Skeletal muscle satellite cell (primary cell): Measurements from ENCODE around the gene GAB4.

Source experiments
- H3K27me3 ChIP-seq: 2 replicates; pipeline ENCODE4 v1.7.0; 2013; ENCODE audit warnings: low read length; ENCODE audit not compliant: control insufficient read depth, insufficient read depth
- H3K36me3 ChIP-seq: 2 replicates; pipeline ENCODE4 v1.7.0; 2013; ENCODE audit warnings: mild to moderate bottlenecking, control low read depth, low read length; ENCODE audit not compliant: insufficient read depth
- H3K4me1 ChIP-seq: 2 replicates; pipeline ENCODE4 v1.7.0; 2013; ENCODE audit warnings: low read length; ENCODE audit not compliant: control insufficient read depth, insufficient read depth
- H3K4me2 ChIP-seq: 2 replicates; pipeline ENCODE4 v1.7.0; 2013; ENCODE audit warnings: mild to moderate bottlenecking, low read length
- H3K4me3 ChIP-seq: 2 replicates; pipeline ENCODE4 v1.7.0; 2013; ENCODE audit warnings: low read length
- H3K9ac ChIP-seq: 2 replicates; pipeline ENCODE4 v1.7.0; 2013; ENCODE audit warnings: mild to moderate bottlenecking, low read depth, low read length, moderate library complexity
- H3K9me3 ChIP-seq: replicated peaks from 2 replicates; pipeline ENCODE4 v1.7.0; 2013; ENCODE audit warnings: mild to moderate bottlenecking, control low read depth, low read length

GAB4 gene

DNA sequence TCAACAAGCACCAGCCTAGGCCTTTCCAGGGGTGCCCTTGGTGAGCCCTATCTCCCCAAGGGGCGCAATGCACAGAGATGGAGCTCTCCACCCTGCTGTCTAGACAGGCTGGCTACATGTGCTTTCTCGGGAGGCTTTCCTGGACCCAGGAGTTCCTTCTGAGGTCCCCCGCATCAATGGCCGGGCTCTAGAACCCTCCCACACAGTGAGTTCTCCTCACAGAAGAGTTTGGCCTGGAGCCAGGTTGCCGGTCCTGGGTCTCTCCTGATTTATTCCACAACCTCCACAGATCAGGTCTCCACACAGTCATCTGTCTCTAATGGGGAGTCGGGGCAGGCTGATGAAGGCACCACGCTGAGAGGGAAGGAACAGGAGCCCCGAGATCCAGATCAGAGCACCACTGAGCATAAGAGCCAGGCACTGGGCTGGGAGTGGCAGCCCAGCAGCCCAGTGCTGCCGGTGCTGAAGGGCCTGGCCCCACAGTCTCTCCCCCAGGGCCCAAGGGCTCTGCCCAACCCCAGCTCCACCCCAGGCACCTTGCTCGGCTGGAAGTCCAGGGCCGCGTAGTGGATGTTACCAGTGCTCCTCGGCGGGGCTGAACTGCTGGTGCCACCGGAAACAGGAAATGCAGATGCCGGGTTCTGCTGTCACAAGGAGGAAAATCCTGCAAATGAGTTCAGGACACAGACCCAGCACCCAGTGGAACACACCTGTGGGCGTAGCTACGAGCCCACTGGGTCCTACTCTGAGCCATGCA, 44.7 kb downstream of the GAB4 start:
- Histone ChIP-seq H3K9me3 (peaks cover 9% of the 10 kb centered on the region), H3K9ac (no peak overlapping the region), H3K27me3 (no peaks in the 10 kb centered on the region), H3K4me3 (no peak overlapping the region), H3K36me3 (no peaks in the 10 kb centered on the region), H3K4me2 (no peak overlapping the region), H3K4me1 (no peaks in the 10 kb centered on the region)

DNA sequence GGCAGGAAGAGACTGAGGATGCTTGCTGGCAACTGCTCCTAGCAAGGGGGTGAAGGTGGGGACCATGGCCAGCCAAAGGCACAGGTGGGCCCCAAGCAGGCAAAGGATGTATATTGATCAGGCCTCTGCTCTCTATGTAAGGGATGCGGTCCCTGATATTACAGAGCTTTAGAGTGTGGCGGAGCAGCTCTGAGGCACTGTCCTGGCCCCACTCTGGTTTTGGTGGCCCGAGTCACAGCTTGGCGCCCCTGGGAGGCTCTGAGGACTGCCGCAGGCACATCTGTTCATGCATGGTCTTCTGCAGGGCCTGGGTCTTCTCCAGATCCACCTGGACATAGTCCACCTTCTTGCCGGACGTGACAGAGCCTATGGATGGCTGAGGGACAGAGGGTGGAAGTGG, 45.5 kb downstream of the GAB4 start:
- Histone ChIP-seq H3K4me1 (no peaks in the 10 kb centered on the region), H3K4me2 (no peak overlapping the region), H3K27me3 (no peaks in the 10 kb centered on the region), H3K36me3 (no peaks in the 10 kb centered on the region), H3K9ac (no peak overlapping the region), H3K9me3 (peaks cover 9% of the 10 kb centered on the region), H3K4me3 (no peak overlapping the region)

DNA sequence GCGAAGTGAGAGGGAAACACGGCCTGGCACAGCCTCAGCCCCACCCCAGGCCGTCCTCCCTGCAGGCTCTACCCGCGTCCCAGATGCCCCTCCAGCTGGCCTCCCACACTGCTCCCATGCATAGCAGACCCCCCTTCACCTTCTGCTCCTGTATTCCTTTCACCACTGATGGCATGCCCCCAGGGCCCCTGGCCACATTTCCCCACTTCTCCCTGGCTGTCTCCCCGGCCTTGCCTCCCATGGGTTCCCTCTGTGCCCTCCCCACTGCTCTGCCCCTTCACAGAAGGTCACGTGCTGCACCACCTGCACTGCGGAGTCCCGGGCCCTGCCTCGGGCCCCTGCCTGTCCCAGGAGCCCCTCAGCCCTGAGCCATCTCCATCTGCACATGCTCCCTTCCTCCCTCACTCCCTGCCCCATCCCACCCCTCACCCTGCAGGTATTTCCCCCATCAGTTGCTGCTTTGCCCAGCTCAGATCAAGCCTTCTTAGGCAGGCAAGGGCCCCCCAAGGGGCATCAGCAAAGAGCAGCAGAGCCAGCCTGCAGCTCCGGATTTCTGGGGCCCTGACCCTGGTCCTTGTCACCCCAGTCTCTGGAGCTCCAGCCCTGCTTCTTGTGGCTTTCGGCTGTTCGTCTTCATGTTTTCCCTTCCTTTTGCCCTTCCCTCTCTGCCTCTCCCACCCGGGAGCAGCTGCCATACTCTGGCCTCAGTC, 46.4 kb downstream of the GAB4 start:
- H3K9ac ChIP-seq: no peak overlapping the region
- no peaks in the 10 kb centered on the region for H3K4me1 ChIP-seq
- H3K9me3 ChIP-seq: peaks cover 9% of the 10 kb centered on the region
- no peaks in the 10 kb centered on the region for H3K27me3 ChIP-seq
- H3K4me3 ChIP-seq: no peak overlapping the region
- H3K36me3 ChIP-seq: no peaks in the 10 kb centered on the region
- H3K4me2 ChIP-seq: no peak overlapping the region

DNA sequence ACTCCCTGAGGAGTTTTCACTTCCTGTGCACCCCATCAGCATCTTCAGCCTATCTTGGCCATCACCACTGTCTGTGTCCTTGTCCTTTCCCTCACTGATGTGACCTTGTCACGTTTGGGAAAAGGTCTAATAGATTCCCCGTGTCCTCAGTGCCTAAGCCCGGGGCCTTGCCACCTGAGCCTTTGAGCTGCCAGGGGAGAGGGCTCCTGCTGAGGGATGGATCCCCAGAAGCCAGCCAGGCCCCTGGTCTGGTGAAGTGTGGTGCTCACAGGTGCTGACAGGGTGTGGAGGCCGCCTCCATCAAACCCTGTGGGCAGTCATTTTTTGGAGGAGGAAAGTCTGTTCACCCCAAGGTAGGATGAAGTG, 47.2 kb downstream of the GAB4 start:
- Histone ChIP-seq H3K27me3 (no peaks in the 10 kb centered on the region), H3K4me3 (no peak overlapping the region), H3K4me2 (no peak overlapping the region), H3K9ac (no peak overlapping the region), H3K4me1 (no peaks in the 10 kb centered on the region), H3K9me3 (peaks cover 9% of the 10 kb centered on the region), H3K36me3 (no peaks in the 10 kb centered on the region)

DNA sequence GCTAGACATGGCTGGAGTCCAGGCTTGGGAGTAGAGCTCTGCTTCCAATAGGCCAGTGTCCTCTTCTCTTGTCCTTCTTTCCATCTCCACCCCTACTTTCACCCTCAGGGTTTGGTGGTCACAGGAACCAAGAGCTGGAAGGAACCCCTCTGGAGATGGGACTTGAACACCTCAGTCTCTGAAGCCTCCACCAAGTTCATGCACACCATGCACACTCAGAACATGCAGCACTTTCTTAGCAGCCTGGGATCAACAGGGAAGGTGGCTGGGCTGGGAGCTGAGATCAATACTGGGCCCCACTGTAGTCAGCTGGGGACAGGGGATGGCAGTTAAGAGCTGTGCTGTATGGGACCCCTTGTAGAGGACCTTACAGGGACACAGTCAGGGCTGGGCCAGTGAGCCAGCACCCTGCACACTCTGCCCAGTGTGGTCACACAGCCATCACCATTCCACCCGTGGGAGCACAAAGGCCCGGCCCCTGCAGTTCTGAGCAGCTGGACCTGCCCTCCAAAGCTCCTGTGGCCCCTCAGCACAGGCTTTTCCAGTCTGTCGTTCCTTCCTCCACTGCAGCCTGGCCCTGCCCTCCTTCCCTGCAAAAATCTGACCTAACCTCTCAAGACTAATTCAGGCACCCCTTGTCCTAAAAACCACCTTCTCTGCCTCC, 47.7 kb downstream of the GAB4 start:
- no peak overlapping the region for H3K4me2 ChIP-seq
- no peaks in the 10 kb centered on the region for H3K36me3 ChIP-seq
- no peaks in the 10 kb centered on the region for H3K4me1 ChIP-seq
- no peaks in the 10 kb centered on the region for H3K27me3 ChIP-seq
- H3K4me3 ChIP-seq: no peak overlapping the region
- H3K9ac ChIP-seq: no peak overlapping the region
- H3K9me3 ChIP-seq: peaks cover 9% of the 10 kb centered on the region

DNA sequence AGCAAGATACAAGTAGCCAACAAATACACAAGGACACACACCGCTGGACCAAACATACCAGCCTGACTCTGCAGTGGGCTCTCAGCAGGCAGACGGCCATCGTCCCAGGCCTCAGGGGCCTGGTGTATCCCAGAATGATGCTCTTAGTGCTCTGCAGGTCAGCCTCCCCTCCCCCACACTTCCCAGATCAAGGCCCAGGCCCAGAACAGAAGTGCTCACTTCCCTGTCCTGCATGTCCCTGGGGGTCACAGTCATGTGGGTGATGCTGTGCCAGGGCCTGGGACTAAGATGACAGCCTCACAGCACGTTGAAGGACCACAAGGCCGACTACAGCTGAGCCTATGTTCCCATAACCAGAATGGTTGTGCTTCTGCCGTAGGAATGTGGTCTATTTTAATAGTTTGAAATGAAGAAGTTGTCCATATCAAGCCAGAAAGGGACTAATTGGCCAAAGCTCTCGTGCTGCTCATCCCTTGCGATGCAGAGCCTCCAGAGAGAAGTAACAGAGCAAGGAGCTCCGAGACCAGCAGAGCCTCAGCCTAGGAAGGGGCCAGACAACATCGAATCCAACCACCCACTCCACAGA, 48.6 kb downstream of the GAB4 start:
- H3K4me2 ChIP-seq: no peak overlapping the region
- no peaks in the 10 kb centered on the region for H3K36me3 ChIP-seq
- H3K4me1 ChIP-seq: no peaks in the 10 kb centered on the region
- H3K9ac ChIP-seq: no peak overlapping the region
- no peak overlapping the region for H3K4me3 ChIP-seq
- H3K27me3 ChIP-seq: no peaks in the 10 kb centered on the region
- H3K9me3 ChIP-seq: peaks cover 5% of the 10 kb centered on the region

DNA sequence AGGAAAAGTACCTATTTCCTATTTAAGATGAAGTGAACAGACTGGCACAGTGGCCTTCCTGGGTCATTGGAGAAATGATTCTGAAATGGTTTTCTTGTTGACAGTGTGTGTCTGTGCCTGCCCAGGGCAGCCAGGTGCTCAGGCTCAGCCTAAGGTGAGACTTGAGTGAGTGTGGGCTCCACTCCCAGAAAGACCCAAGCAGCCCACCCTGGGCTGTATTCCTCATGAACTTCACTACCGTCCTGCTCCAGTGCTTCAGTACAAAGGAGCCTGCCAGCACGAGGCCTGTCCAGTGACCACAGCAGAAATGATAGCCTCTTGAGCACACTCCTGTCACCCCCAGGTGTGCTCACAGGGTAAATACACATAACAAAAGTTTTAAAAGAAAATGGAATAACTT, 49.5 kb downstream of the GAB4 start:
- H3K9ac ChIP-seq: no peak overlapping the region
- peaks cover 4% of the 10 kb centered on the region for H3K9me3 ChIP-seq
- H3K4me3 ChIP-seq: no peak overlapping the region
- no peaks in the 10 kb centered on the region for H3K4me1 ChIP-seq
- no peaks in the 10 kb centered on the region for H3K36me3 ChIP-seq
- no peak overlapping the region for H3K4me2 ChIP-seq
- no peaks in the 10 kb centered on the region for H3K27me3 ChIP-seq

DNA sequence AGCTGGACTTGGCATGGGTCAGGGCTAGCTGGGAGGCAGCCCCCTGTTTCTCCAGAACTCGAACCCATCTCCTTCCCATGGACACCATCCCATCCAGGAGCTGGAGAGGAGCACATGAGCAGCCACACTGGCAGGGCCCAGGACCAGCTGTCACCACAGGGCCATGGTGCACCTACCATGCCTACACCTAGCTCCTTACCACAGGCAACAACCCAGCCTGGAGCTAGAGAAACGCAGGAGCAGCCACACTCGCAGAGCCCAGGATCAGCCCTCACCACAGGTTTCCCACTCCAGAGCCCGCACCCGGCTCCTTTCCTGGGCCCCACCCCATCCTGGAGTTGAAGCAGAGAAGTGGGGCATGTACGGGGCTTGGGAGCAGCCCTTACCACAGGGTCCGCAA, 50.2 kb downstream of the GAB4 start:
- Histone ChIP-seq H3K4me2 (no peak overlapping the region), H3K4me3 (no peak overlapping the region), H3K4me1 (no peaks in the 10 kb centered on the region), H3K9me3 (peaks cover 4% of the 10 kb centered on the region), H3K27me3 (no peaks in the 10 kb centered on the region), H3K9ac (no peak overlapping the region), H3K36me3 (no peaks in the 10 kb centered on the region)

DNA sequence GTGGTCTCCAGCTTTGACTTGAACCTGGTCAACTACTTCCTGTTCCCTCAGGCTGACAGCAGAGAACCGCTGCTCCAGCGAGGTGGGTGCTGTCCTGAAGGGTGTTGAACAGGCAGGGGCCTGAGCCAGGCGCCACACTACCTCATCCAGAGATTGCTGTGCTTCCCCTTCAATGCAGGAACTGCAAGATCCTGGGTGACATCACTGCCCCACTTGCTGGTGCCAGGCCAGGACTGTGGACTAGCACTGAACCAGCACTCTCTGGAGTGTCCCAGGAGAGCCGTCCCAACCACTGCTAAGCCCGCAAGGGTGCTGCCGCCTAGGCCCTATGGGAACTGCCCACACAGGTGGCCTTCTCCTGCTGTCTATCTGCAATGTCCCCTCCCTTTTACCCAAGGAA, 51.7 kb downstream of the GAB4 start:
- Histone ChIP-seq H3K9ac (no peak overlapping the region), H3K27me3 (no peaks in the 10 kb centered on the region), H3K9me3 (no peaks in the 10 kb centered on the region), H3K4me1 (no peaks in the 10 kb centered on the region), H3K4me3 (no peak overlapping the region), H3K4me2 (no peak overlapping the region), H3K36me3 (no peaks in the 10 kb centered on the region)

DNA sequence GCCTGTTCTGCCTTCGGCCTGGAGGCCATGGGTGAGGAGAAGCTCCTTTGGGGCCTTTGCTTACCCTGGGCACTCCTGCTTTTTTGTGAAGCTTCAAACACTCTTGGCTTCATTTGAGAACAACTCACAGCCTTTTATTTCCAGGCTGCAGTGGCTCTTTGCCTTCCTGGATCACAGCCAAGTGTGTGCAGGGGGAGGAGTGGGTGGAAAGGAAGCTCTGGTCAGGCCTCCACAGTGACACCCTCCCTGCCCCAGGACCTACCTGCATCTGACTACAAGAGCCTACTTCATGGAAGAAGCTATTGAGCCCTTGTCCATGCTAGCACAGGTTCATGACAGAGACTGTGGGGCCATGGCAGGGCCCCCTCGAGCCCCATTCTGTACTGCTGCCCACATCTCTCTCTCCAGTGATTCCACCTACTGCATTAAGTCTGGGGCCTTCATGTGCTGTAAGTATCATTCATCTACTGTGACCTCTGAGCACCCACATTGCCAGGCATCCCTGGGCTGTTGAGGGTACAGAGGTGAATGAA, 52.3 kb downstream of the GAB4 start:
- H3K4me1 ChIP-seq: no peaks in the 10 kb centered on the region
- H3K9me3 ChIP-seq: no peaks in the 10 kb centered on the region
- no peak overlapping the region for H3K4me2 ChIP-seq
- H3K4me3 ChIP-seq: no peak overlapping the region
- H3K9ac ChIP-seq: no peak overlapping the region
- no peaks in the 10 kb centered on the region for H3K36me3 ChIP-seq
- no peaks in the 10 kb centered on the region for H3K27me3 ChIP-seq

DNA sequence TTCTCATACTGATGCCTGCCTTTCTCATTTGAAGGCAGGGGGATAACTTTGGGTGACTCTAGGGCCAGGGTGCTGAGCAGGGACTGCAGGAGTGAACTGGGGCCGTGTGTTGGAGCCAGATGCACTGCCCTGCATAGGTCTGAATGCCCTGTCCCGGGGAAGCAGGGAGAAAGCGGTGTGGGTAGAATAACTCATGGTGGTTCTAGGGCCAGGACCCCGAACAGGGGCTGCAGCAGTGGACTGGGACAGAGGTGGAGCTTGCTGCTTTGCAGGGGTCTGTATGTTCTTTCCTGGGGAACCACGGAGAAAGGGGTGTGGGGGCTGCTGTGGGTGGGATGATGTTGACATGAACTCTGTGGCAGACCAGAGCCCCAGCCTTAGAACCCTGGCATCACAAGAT, 52.9 kb downstream of the GAB4 start:
- Histone ChIP-seq H3K27me3 (no peaks in the 10 kb centered on the region), H3K4me2 (no peak overlapping the region), H3K4me1 (no peaks in the 10 kb centered on the region), H3K9ac (no peak overlapping the region), H3K4me3 (no peak overlapping the region), H3K9me3 (no peaks in the 10 kb centered on the region), H3K36me3 (no peaks in the 10 kb centered on the region)
